ENCODE measurements around the gene MMP20.
A peak's percentile ranks its signal among the peaks of the same experiment; 100 is the strongest.

MMP20 gene

DNA sequence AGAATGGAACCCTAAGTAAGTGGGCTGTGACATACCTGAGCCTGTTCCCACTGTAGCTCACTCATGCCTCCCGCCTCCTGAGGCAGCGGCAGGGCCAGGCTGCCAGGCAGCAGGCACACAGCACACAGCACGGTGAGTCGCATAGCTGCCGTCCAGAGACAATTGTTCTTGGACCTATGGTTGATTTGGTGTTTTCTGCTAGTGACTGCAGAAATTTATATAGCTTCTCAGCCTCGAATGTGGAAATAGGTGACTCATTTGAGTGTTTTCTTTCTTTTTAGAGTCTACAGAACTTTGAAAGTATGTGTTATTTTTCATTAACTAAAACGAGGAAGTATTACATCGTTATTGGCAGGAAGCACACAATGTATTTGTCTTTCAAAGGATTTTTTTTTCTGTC, 94.6 kb downstream of the MMP20 start, which contains the start of gene MMP7:
TSS of gene MMP7 (minus strand) at position 190 of the 400 bp plus-strand sequence. CDS start at position 143, 47 bp downstream.
- Histone ChIP-seq H3K23ac (ENCODE audit: low read length in 2 of 2) (no peak within 1 kb of the TSS), H2BK12ac (ENCODE audit: low read length in 2 of 2) (no peak within 1 kb of the TSS), H4K8ac (ENCODE audit: low read length) (no peak within 1 kb of the TSS), H2BK120ac (ENCODE audit: low read depth, low read length) (no peak within 1 kb of the TSS), H3K4ac (ENCODE audit: low read depth in 1 of 2, low read length in 2 of 2) (no peak within 1 kb of the TSS), H3K18ac (ENCODE audit: low read depth in 1 of 2, low read length in 2 of 2) (peak within 1 kb of the TSS in 1 of 2 experiments; percentile 28), H3K4me2 (ENCODE audit: low read length, poor library complexity, severe bottlenecking) (peak within 1 kb of the TSS; percentile 5), H3K27ac (ENCODE audit: low read length, poor library complexity, severe bottlenecking) (peak within 1 kb of the TSS; percentile 33), H2AFZ (ENCODE audit: low read depth, low read length) (peak within 1 kb of the TSS; percentile 0), H3K79me1 (replicated peaks; ENCODE audit: low read length, poor library complexity, severe bottlenecking) (no peaks in the 10 kb centered on the region), H3K9ac (ENCODE audit: low read length) (no peak within 1 kb of the TSS), H2AK5ac (ENCODE audit: low read length, severe bottlenecking) (no peak within 1 kb of the TSS), H2BK15ac (ENCODE audit: low read depth, poor library complexity, severe bottlenecking) (no peak within 1 kb of the TSS), H3K4me3 (ENCODE audit: insufficient read depth in 1 of 2, low read depth in 1 of 2, low read length in 2 of 2) (no peak within 1 kb of the TSS), H3K9me3 (ENCODE audit: control insufficient read depth, low read length) (no peaks in the 10 kb centered on the region), H3K36me3 (ENCODE audit: control insufficient read depth in 1 of 2, insufficient read depth in 2 of 2, low read depth in 1 of 2, low read length in 2 of 2) (no peaks in the 10 kb centered on the region), H2BK5ac (ENCODE audit: low read depth, low read length, poor library complexity, severe bottlenecking) (no peak within 1 kb of the TSS), H3K14ac (ENCODE audit: low read length in 2 of 2) (no peak within 1 kb of the TSS), H3K4me1 (ENCODE audit: control insufficient read depth, insufficient read depth, low read depth, low read length) (peaks cover 4% of the 10 kb centered on the region), H4K91ac (ENCODE audit: low read length) (no peak within 1 kb of the TSS), H3K27me3 (ENCODE audit: control insufficient read depth in 1 of 2, insufficient read depth in 1 of 2, low read length in 2 of 2) (no peaks in the 10 kb centered on the region)
- 73% methylated on average over 8 of the region's 8 CpGs for WGBS
- DNase-seq = peak; percentile 56

DNA sequence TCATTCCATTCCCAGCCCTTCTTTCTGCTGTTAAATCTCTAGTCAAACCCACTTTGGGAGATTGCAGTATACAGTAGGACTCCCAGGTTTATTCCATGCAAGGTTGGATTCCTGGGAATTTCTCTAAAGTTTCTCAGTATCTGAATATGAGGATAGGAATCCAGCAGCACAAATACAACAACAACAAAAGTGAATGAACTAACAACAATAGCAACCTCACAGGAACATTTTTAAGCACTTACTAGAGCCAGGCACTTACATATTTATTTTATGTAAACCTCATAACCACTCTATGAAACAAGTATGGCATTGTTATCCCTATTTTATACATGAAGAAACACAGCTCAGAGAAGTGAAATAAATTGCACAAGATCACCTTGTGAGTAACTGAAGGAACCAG, 96.5 kb downstream of the MMP20 start:
- Histone ChIP-seq H3K4me2 (ENCODE audit: low read length, poor library complexity, severe bottlenecking) (no peak overlapping the region), H3K9ac (ENCODE audit: low read length) (no peak overlapping the region), H3K79me1 (replicated peaks; ENCODE audit: low read length, poor library complexity, severe bottlenecking) (no peaks in the 10 kb centered on the region), H3K36me3 (ENCODE audit: control insufficient read depth in 1 of 2, insufficient read depth in 2 of 2, low read depth in 1 of 2, low read length in 2 of 2) (no peaks in the 10 kb centered on the region), H3K27ac (ENCODE audit: low read length, poor library complexity, severe bottlenecking) (no peak overlapping the region), H3K18ac (ENCODE audit: low read depth in 1 of 2, low read length in 2 of 2) (no peak overlapping the region), H4K91ac (ENCODE audit: low read length) (no peak overlapping the region), H2BK120ac (ENCODE audit: low read depth, low read length) (no peak overlapping the region), H2BK5ac (ENCODE audit: low read depth, low read length, poor library complexity, severe bottlenecking) (no peak overlapping the region), H3K4me3 (ENCODE audit: insufficient read depth in 1 of 2, low read depth in 1 of 2, low read length in 2 of 2) (no peak overlapping the region), H3K9me3 (ENCODE audit: control insufficient read depth, low read length) (no peaks in the 10 kb centered on the region), H3K27me3 (ENCODE audit: control insufficient read depth in 1 of 2, insufficient read depth in 1 of 2, low read length in 2 of 2) (no peaks in the 10 kb centered on the region), H2BK12ac (ENCODE audit: low read length in 2 of 2) (no peak overlapping the region), H2AK5ac (ENCODE audit: low read length, severe bottlenecking) (no peak overlapping the region), H4K8ac (ENCODE audit: low read length) (no peak overlapping the region), H3K4ac (ENCODE audit: low read depth in 1 of 2, low read length in 2 of 2) (no peak overlapping the region), H3K14ac (ENCODE audit: low read length in 2 of 2) (no peak overlapping the region), H2AFZ (ENCODE audit: low read depth, low read length) (no peak overlapping the region), H3K4me1 (ENCODE audit: control insufficient read depth, insufficient read depth, low read depth, low read length) (peaks cover 4% of the 10 kb centered on the region), H3K23ac (ENCODE audit: low read length in 2 of 2) (no peak overlapping the region), H2BK15ac (ENCODE audit: low read depth, poor library complexity, severe bottlenecking) (no peak overlapping the region)
- DNase-seq = no peak

DNA sequence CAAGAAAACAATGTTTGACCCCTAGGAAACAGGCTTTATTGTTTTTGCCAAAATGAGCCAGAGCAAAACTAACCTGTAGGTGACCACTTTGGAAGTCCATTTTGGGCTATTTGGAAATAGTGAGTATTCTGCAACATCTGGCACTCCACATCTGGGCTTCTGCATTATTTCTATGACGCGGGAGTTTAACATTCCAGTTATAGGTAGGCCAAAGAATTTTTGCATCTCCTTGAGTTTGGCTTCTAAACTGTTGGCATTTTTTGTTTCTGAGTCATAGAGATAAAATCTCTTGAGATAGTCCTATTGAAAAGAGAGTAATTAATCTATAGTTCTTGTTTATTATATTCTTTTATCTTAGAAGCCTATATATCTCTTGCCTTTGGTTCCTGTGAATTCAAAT, 97.4 kb downstream of the MMP20 start:
- DNase-seq = no peak
- Histone ChIP-seq H2BK15ac (ENCODE audit: low read depth, poor library complexity, severe bottlenecking) (no peak overlapping the region), H2BK12ac (ENCODE audit: low read length in 2 of 2) (no peak overlapping the region), H2BK120ac (ENCODE audit: low read depth, low read length) (no peak overlapping the region), H3K4me1 (ENCODE audit: control insufficient read depth, insufficient read depth, low read depth, low read length) (peaks cover 4% of the 10 kb centered on the region), H3K4ac (ENCODE audit: low read depth in 1 of 2, low read length in 2 of 2) (no peak overlapping the region), H3K4me2 (ENCODE audit: low read length, poor library complexity, severe bottlenecking) (no peak overlapping the region), H4K91ac (ENCODE audit: low read length) (no peak overlapping the region), H3K18ac (ENCODE audit: low read depth in 1 of 2, low read length in 2 of 2) (no peak overlapping the region), H3K23ac (ENCODE audit: low read length in 2 of 2) (no peak overlapping the region), H3K79me1 (replicated peaks; ENCODE audit: low read length, poor library complexity, severe bottlenecking) (no peaks in the 10 kb centered on the region), H4K8ac (ENCODE audit: low read length) (no peak overlapping the region), H3K4me3 (ENCODE audit: insufficient read depth in 1 of 2, low read depth in 1 of 2, low read length in 2 of 2) (no peak overlapping the region), H3K9me3 (ENCODE audit: control insufficient read depth, low read length) (no peaks in the 10 kb centered on the region), H3K14ac (ENCODE audit: low read length in 2 of 2) (no peak overlapping the region), H3K36me3 (ENCODE audit: control insufficient read depth in 1 of 2, insufficient read depth in 2 of 2, low read depth in 1 of 2, low read length in 2 of 2) (no peaks in the 10 kb centered on the region), H3K9ac (ENCODE audit: low read length) (no peak overlapping the region), H2AK5ac (ENCODE audit: low read length, severe bottlenecking) (no peak overlapping the region), H2BK5ac (ENCODE audit: low read depth, low read length, poor library complexity, severe bottlenecking) (no peak overlapping the region), H2AFZ (ENCODE audit: low read depth, low read length) (no peak overlapping the region), H3K27ac (ENCODE audit: low read length, poor library complexity, severe bottlenecking) (no peak overlapping the region), H3K27me3 (ENCODE audit: control insufficient read depth in 1 of 2, insufficient read depth in 1 of 2, low read length in 2 of 2) (no peaks in the 10 kb centered on the region)
- WGBS = 72% methylated on average over 2 of the region's 2 CpGs

DNA sequence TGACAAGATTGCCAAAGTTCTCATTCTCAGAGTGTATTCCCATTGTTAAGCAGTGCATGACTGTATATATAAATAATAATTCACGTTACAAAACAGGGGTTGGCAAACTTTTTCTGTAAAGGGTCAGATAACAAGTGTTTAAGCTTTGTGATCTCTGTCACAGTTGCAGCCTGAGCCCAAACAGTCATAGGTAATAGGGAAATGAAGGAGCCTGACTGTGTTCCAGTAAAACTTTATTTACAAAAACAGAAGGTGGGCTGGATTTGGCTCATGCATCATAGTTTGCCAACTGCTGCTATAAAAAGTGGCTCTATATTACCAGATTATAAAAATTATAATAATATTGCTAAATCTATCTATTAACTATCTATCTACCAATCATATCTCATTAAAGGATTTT, 98.1 kb downstream of the MMP20 start:
- H3K4me2 ChIP-seq (ENCODE audit: low read length, poor library complexity, severe bottlenecking) = no peak overlapping the region
- H2AK5ac ChIP-seq (ENCODE audit: low read length, severe bottlenecking) = no peak overlapping the region
- peaks cover 4% of the 10 kb centered on the region for H3K4me1 ChIP-seq (ENCODE audit: control insufficient read depth, insufficient read depth, low read depth, low read length)
- H2BK12ac ChIP-seq (ENCODE audit: low read length in 2 of 2) = no peak overlapping the region
- no peak overlapping the region for H2BK15ac ChIP-seq (ENCODE audit: low read depth, poor library complexity, severe bottlenecking)
- no peak overlapping the region for H4K91ac ChIP-seq (ENCODE audit: low read length)
- H3K4me3 ChIP-seq (ENCODE audit: insufficient read depth in 1 of 2, low read depth in 1 of 2, low read length in 2 of 2) = no peak overlapping the region
- H2AFZ ChIP-seq (ENCODE audit: low read depth, low read length) = no peak overlapping the region
- H2BK120ac ChIP-seq (ENCODE audit: low read depth, low read length) = no peak overlapping the region
- H3K9ac ChIP-seq (ENCODE audit: low read length) = no peak overlapping the region
- DNase-seq = no peak
- no peak overlapping the region for H3K14ac ChIP-seq (ENCODE audit: low read length in 2 of 2)
- H3K36me3 ChIP-seq (ENCODE audit: control insufficient read depth in 1 of 2, insufficient read depth in 2 of 2, low read depth in 1 of 2, low read length in 2 of 2) = no peaks in the 10 kb centered on the region
- no peak overlapping the region for H3K23ac ChIP-seq (ENCODE audit: low read length in 2 of 2)
- WGBS = 88% methylated on average over 1 of the region's 1 CpG
- no peaks in the 10 kb centered on the region for H3K9me3 ChIP-seq (ENCODE audit: control insufficient read depth, low read length)
- H3K27me3 ChIP-seq (ENCODE audit: control insufficient read depth in 1 of 2, insufficient read depth in 1 of 2, low read length in 2 of 2) = no peaks in the 10 kb centered on the region
- H3K79me1 ChIP-seq (replicated peaks; ENCODE audit: low read length, poor library complexity, severe bottlenecking) = no peaks in the 10 kb centered on the region
- H3K27ac ChIP-seq (ENCODE audit: low read length, poor library complexity, severe bottlenecking) = no peak overlapping the region
- H4K8ac ChIP-seq (ENCODE audit: low read length) = no peak overlapping the region
- no peak overlapping the region for H2BK5ac ChIP-seq (ENCODE audit: low read depth, low read length, poor library complexity, severe bottlenecking)
- no peak overlapping the region for H3K18ac ChIP-seq (ENCODE audit: low read depth in 1 of 2, low read length in 2 of 2)
- H3K4ac ChIP-seq (ENCODE audit: low read depth in 1 of 2, low read length in 2 of 2) = no peak overlapping the region

Measured in mesenchymal stem cell (in vitro differentiated cells and primary cell).